Left hindlimb (tissue), 1 donor: ENCODE data around the gene PFN3.

Experiments used
- DNase-seq: peaks from one replicate; pipeline ENCODE4 v3.0.0-alpha.2; 2018

The PFN3 gene, protein sequence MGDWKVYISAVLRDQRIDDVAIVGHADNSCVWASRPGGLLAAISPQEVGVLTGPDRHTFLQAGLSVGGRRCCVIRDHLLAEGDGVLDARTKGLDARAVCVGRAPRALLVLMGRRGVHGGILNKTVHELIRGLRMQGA

DNA sequence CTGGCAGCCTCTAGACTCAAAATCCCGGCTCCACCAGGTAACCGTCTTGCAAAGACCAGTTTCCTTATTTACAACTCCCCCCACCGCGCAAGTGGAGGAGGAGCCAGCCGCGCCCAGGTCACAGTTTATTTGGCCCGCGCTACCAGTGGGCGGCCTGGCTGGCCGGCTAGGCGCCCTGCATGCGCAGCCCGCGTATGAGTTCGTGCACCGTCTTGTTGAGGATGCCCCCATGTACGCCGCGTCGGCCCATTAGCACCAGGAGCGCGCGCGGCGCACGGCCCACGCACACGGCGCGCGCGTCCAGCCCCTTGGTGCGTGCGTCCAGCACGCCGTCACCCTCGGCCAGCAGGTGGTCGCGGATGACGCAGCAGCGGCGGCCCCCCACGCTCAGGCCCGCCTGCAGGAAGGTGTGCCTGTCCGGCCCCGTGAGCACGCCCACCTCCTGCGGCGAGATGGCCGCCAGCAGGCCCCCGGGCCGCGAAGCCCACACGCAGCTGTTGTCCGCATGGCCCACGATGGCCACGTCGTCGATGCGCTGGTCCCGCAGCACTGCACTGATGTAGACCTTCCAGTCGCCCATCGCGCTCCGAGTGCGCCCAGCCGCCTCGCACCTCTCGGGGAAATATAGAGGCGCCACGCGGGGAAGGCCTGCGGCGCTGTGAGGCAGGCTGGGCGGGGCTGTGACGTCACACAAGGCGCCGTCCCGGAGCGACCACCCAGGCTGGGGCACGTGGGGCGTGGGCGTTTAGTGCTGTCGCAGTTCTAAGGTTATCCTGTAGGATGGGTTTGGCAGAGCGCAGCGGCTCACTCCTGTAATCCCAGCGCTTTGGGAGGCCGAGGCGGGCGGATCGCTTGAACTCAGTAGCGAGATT is at the start of gene PFN3:
PFN3 (minus strand) TSS at position 665 of the 872 bp plus-strand sequence; CDS start at position 580, 85 bp downstream.
- peak; percentile 65 for DNase-seq

DNA sequence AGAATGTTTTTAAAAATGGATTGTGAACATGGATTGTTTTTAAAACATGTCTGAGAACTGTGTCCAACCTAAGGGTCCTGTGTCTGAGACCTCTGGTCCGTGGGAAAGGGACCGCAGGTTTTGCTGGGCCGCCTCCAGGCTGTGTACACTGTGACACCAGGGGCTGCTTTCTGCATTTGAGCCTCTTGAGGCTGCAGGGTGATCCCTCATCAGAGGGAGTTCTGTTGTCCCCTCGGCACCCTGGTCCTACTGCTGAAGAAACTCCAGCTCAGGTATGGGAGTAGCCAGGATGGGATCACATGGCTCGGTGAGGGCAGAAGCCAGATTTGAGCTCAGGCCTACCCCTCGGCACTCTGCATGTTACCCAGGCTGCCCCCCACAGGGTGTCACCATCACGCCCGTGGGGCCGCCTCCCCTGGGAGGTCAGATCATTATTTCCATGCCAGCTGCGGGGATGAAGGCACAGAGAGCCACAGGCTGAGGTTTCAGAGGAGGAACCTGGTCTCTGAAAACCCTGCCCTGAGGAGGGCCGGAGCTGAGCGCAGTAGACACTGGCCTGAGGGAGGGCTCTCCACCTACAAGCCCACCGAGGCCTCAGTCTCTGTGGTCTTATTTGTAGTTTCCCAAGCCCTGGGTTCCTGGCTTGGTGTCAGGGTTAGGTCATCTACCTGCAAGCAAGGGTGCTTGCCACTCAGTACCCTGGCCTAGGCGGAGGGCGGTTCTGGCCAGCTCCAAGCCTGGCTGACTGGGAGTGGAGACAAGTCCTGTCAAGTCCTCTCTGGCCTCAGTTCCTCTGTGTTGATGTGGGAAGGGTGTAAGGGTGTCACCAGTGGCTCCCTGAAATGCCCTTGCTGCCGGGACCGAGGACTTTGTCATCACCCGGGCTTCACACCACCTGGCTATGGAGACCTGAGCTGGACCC is 48.9 kb upstream of the PFN3 start:
- DNase-seq: no peak

DNA sequence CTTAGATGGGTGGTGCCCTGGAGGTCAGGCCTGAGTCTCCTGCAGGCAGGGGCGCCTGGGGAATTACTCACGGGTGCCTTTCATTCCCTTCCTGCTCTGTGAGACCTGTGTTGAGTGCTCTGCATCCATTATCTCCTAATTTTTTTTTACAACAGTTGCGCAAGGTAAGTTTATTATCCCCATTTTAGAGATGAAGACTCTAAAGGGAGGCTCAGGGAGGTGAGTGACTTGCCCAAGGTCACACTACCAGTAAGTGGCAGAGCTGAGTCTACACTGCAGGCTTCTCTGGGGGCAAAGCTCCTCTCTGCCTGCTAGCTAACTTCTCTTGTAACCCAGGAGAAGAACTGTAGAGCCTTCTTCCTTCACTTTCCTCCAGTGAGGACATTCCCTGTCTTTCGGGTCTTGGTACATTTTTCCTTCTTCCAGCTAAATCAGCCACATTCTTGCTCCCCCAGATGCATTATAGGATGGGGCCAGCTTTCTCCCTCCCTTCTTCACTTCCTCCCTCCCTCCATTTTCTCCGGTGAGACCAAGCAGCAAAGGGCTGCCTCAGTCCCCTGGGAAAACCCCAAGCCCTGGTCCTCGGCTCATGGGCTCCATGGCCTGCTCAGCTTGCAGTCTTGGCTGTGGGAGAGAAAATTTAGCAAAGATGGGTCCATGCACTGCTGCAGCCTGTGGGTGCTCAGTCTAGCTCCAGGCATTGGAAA is 47.9 kb upstream of the PFN3 start:
- DNase-seq: no peak

DNA sequence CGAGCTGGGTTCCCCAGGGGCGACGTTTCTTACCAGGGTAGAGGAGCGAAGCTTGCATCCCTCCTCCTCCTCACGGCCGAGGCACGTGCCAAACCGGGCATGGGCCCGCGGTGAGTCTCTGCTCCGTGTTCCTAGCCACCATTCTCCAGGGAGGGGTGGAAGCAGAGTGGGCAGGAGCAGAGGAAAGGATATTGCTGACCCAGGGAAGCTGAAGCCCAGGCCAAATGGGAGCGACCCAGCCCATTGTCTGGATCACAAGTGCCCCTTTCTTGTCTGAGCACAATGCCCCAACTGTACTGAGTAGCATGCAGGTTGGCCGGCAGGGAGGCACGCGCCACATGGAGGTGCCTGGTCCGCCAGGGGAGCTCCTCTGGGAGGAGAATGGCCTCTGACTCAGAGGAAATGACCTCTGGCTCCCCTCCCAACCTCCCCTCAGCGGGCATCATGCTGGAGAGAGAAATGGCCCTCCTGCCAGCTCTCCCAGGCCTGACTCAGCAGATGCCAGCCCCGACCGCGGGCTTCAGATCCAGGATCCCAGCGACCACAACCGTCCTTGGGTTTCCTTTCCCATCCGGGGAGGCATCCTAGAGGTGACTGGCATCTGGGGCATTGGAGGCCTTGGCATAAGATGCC is 47.3 kb upstream of the PFN3 start:
- no peak for DNase-seq

DNA sequence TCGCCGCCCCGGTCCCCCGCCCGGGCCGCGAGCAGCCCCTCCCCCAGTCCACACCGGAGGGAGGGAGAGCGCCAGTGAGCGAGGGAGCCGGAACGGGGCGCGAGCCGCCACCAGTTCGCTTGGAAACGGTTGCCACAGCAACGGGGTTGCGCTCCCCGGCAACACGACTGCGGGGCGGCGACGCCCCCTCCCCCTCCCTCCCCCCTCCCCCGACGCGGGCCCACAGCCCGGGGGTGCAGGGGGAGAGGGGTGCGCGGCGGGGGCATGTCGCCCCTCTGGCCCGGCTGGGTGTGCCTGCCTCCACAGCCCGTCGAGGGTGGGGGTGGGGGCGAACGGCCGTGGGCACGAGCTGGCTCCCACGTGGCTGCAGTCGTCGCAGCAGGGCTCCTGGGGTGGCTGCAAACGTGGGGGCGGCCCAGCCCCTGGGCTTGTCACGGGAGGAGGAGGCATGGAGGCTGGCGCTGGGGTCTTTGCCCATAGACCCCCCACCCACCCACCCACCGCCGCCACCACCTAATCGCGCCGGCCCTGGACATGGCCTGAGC is 46.7 kb upstream of the PFN3 start:
- peak; percentile 80 for DNase-seq

DNA sequence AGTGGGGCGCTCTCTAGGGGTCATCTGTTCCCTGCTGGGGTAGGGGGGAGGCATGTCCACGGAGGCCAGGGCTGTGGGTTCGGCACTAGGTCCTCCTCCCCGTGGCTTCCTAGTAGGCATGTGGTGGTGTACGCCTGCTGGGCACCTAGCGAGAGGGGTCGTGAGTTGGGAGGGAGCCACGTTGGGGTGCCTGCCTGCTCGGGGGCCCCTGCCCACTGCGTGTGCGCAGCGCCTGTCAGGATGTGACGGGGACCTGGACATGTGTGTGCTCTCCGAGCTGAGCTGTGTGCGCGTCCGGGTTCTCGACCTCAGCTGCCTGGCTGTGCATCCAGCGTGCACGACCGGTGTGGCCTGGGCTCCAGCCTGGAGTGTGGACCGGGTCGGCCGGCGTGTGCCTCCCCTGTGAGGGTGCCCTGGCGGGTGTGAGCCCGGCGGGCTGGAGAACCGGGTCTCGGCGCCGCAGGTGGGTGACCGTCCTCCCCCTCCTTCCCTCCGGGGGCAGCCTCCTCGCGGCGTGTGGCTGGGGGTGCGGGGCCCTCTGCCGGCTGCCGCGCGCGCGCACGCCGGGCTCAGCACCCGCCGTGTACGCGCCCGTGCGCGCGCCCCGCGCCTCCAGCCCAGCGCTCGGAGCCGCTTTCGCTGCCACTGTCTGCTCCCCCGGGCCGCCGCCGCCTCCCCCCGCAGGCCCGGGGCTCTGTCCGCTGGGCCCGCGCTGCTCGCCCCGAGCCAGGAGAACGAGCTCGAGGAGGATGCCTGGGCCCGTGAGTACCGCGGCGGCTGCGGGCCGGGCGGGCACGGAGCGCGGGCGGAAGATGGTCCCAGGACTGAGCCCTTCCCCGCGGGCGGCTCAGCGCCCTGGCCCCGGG is 46.0 kb upstream of the PFN3 start, which contains the start of gene PRR7:
PRR7 (plus strand) TSS at position 615 of the 866 bp plus-strand sequence. CDS start 8,254 bp downstream, outside the sequence.
- DNase-seq: peak; percentile 72

DNA sequence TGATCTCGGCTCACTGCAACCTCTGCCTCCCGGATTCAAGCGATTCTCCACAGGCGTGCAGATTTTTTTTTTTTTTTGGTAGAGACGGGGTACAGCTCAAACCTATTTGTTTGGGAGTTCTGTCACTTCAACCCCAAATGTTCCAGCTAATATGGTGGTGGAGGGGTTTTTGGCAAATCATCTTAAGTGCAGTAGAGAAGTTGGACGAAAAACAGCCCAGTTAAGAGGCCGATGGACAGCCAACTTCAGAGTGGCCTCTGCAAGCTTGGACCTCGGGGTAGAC is 45.4 kb upstream of the PFN3 start:
- peak; percentile 31 for DNase-seq

DNA sequence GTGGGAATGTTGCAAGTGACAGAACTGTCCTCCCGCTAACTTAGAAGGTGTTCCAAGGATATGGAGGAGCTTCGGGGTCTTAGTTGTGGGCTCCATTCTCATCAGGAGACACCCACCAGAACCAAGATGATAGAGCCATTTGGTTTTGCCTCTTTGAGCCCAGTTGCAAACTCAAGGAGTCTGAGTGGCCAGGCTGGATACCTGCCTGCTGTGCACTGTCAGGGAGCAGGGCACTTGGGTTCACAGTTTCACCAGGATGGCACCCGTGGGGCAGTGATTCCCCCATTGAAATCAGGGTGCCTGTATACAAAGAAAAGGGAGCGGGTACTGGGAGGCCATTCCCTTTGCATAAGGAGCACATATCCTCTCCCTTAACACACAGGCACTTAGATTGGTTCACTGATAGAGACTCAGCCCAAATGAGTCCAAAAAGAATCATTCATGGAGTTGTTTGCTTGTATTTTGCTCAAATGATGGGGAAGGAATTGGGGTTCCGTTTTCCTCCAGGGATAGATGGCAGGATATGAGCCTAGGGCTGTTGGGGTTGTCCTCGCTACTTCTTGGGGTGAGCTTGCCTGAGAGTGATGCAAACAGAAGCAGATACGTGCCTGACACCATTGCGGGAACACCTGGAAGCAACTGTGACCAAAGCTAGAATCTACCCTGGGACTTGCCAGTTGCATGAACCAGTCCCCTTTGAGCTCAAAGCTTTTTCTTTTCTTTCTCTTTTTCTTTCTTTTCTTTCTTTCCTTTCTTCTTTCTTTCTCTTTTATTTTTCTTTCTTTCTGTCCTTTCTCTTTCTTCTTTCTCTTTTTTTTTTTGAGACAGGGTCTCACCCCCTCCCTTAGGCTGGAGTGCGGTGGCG is 44.8 kb upstream of the PFN3 start:
- DNase-seq: no peak

DNA sequence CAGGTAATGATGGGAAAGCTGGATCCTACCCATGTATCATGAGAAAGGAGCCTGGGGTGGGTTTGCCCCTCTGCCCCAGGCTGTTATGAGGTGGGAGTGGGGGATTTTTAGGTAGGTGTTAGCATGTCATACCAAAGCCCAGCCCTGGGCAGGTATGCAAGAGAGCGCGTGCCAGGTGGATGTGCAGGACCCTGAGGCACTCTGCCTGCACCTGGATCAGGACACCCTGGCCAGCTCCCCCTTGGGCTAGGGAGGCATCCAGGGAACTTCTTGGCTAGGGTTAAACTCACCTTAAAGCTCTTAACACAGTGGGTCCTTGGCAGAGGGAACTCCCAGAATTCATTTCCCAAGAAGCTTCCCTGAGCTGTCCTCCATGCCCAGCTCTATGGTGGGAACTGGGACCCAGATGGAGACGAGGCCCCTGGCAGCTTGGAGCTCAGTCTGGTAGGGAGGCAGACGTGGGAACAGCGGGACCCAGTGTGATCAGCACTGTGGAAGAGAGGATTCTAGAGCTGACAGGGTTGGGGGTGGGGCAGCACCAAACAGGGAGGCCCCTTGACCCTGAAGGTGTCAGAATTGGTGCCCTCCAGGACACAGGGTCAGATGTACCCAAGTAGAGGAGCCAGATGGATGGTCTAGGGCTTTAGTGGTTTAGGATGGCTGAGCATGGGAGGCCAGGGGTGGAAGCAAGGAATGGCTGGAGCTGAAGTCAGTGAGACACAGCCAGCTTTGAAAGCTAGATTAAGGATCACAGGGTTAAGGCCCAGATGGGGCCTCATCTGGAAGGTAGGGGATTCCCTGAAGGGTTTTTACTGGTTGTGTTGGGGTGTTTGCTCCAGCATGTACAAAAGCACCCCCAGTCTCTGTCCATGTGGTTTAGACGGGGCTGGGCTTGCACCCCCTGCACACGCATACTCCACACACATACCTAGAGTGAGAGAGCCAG is 43.9 kb upstream of the PFN3 start:
- no peak for DNase-seq

DNA sequence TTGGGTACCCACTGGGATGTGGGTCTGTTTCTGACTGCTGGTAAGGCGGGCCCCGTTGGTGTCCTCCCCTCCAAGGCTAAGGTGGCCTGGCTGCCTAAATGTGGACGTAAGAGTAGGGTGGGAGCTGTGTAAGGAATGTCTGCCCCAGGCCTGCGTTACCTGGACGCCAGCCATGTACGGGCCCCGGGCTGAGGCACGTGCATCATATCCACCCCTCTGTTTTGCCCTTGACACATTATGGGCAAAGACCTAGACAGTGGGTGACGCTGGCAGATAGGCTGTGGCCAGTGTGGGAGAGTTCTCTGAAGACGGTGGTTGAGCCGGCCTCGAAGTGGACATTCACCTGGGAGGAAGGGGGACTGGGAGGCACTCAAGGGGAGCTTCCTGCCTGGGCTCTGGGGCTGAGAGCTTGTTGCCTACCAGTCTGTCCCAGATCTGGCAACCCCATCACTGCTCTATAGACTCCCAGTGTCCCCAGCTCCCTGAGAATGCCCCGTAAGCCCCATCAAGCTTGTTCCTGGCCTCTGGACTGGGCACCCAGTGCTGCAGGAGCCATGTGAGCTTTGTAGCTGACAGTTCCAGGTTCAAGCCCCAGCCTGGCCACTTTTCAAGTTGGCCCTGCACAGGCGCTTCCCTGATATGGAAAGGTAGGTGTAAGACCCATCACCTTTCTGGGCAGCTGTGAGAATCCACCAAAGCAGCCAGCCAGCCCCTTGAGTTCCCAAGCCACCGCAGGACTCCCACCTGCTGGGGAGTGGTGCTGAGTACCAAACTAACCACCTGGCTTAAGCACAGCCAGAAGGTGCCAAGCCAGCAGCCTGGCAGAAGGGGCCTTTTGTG is 42.9 kb upstream of the PFN3 start:
- DNase-seq: no peak

DNA sequence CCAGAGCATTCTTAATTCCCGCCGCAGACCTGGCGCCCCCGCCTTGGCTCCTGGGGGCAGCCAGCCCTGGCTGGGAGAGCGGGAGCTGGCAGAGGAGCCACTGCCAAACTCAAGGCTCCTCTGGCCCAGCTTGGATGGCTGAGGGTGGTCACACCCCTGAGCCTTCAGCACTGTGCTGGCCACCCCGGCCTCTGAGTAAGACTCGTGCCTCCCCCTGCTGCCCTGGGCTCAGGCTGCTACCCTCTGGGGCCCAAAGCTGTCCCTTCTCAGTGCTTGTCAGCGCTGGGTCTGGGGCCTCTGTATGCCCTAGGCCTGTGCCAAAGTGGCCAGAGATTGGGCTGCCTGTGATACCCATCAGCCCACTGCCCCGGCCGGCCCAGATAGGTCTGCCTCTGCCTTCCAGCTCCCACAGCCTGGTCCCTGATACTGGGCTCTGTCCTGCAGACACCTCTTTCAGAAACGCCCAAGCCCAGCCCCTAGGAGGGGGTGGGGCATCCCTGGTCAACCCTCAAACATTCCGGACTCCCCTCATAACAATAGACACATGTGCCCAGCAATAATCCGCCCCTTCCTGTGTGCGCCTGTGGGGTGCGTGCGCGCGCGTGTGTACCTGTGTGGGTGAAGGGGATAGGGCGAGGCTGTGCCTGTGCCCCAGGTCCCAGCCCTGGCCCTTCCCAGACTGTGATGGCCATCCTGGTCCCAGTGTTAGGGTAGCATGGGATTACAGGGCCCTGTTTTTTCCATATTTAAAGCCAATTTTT is 41.8 kb upstream of the PFN3 start:
- DNase-seq: no peak

DNA sequence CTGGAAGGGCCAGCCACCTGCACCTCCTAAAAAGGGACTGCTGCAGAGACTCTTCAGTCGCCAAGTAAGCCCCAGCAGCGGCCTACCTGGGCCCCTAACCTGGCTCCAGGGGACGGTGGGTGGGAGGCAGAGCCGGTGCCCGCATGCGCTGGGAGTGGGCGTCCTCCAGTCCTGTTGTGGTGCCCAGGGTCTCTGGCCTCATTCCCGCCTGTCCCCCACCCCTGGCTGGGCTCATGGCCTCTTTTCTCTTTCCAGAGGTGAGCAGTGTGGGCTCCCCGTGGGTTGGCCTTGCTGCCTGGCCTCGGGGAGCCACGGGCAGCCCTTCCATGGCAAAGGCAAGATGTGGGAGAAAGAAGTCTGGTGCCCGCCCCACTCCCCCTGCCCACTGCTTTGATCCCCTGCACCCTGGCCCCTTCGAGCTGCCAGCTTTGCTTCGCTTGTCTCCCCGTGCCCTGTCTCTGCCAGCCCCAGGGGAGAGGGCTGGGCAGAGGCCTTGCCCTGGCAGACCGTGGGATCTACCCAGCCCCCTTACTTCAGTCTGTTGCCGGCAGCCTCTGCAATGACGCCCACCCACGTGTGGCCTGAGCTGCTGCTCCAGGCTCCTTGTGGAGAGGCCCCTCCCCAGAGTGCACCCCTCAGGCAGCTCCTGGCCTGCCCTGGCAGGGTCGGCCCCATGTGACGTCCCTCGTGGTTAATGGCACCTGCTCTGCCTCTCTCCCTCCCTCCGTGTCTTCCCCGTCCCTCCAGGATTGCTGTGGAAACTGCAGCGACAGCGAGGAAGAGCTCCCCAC is 40.7 kb upstream of the PFN3 start:
- no peak for DNase-seq

DNA sequence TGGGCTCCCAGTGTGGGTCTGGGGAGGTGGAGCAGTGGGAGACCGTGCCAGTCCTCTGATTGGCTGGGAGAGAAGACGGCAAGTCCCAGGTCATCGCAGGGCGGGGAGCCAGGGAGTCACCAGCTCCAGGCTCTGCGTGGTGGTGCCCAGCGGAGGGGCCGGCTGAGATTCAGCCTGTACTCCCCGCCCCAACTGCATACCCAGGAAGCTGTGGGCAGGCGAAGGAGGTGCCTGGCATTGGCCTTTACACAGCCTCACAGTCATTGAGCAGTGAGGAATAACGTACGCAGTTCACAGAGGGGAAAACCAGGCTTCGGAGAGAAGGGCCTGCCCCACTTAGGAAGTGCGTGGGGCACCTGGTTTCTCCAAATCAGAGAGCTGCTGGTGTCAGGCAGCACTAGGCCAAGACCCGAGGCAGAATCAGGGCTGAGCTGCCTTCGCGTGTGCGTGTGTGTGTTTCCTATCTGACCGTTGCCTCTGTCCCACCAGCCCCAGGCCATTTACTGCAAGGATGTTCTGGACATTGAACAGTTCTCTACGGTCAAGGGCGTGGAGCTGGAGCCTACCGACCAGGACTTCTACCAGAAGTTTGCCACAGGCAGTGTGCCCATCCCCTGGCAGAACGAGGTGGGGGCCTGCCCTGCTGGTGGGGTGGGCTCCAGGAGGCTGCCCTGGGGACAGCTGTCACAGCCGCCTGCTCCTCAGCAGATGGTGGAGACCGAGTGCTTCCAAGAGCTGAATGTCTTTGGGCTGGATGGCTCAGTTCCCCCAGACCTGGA is 39.9 kb upstream of the PFN3 start:
- DNase-seq: no peak

DNA sequence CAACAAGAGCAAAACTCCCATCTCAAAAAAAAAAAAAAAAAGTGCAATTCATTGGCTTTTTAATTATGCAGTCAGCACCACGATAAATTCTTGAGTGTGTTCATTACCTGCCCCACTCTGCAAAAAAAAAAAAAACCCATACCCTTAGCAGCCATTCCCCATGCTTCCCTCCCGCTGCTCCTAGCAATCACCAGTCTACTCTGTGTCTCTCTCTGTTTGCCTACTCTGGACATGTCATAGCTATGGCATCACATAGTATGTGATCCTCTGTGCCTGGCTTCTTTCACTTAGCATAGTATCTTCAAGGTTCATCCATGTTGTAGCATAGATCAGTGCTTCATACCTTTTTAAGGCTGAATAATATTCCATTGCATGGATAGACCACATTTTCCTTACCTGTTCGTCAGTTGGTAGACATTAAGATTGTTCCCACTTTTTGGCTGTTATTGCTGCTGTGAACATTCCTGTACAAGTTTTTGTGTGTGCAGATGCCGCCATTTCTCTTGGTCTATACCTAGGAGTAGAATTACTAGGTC is 39.1 kb upstream of the PFN3 start:
- no peak for DNase-seq

DNA sequence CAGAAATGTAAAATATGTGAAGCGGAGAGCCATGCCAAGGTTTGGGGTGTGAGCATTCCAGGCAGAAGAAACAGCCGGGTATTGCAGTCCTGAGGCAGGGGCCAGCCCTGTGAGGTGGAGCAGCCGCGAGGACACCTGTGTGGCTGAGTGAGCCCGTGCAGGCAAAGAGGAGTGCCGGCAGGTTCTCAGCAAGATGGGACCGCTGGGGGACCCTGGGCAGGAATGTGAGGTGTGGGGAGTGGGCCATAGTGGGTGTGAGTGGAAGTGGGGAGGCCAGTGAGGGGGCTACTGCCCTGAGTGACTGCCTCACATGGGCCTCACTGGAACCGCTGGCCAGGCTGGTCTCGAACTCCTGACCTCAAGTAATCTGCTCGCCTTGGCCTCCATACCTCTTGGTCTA is 38.0 kb upstream of the PFN3 start:
- no peak for DNase-seq
